Stimulated activated CD4-positive, alpha-beta T cell treated with anti-CD3 and anti-CD28 coated beads, Interleukin-1b, Interleukin-23, amount 100 ng/mL, for 1 hour (primary cell): ENCODE results near the gene TLL2.
"Not testable (repeated sequence)": the region's sequence is repeated elsewhere in the genome, so short reads cannot be mapped to it uniquely, and the experiment has no call there.

Experiments
- DNase-seq, 2 donors: peaks; one replicate each; pipeline ENCODE4 v3.0.0-alpha.2; 2020; ENCODE audit warnings: low read depth in 2 of 2

TLL2 gene

GRCh38 chr10:96513698-96514561, at the start of gene TLL2:
TSS of gene TLL2 (minus strand) at chr10:96513926. CDS start at chr10:96513685, 241 bp downstream.
- peak in 1 of 2 donors; percentile 9 for DNase-seq

- DNase-seq = no peak
These were observed 47.5 kb upstream of the TLL2 start for GRCh38 chr10:96560966-96561887.

GRCh38 chr10:96560489-96560888, 46.8 kb upstream of the TLL2 start:
- DNase-seq = no peak

- DNase-seq = no peak
These were observed 42.3 kb upstream of the TLL2 start for GRCh38 chr10:96556003-96556402.

GRCh38 chr10:96555330-96555729, 41.6 kb upstream of the TLL2 start:
- no peak for DNase-seq

- DNase-seq = no peak
These were observed 34.9 kb upstream of the TLL2 start for GRCh38 chr10:96548589-96548988.

- not testable (repeated sequence) for DNase-seq
These were observed 31.8 kb upstream of the TLL2 start for GRCh38 chr10:96545558-96545957.

GRCh38 chr10:96541921-96542320, 28.2 kb upstream of the TLL2 start:
- DNase-seq = no peak

- DNase-seq = no peak
These were observed 26.5 kb upstream of the TLL2 start for GRCh38 chr10:96540240-96540639.

- DNase-seq = no peak
These were observed 25.0 kb upstream of the TLL2 start for GRCh38 chr10:96538683-96539082.

GRCh38 chr10:96536129-96536528, 22.4 kb upstream of the TLL2 start:
- no peak for DNase-seq

GRCh38 chr10:96532523-96532922, 18.8 kb upstream of the TLL2 start:
- DNase-seq = no peak

GRCh38 chr10:96529634-96530279, 16.0 kb upstream of the TLL2 start:
- DNase-seq = no peak

GRCh38 chr10:96524741-96525140, 11.0 kb upstream of the TLL2 start:
- DNase-seq = no peak

- no peak for DNase-seq
These were observed 3.6 kb upstream of the TLL2 start for GRCh38 chr10:96517284-96517683.

GRCh38 chr10:96516337-96516736, 2.6 kb upstream of the TLL2 start:
- no peak for DNase-seq

GRCh38 chr10:96513305-96513697, 425 bp downstream of the TLL2 start:
- DNase-seq = no peak

- no peak for DNase-seq
These were observed 1.0 kb downstream of the TLL2 start for GRCh38 chr10:96512524-96513304.

- no peak for DNase-seq
These were observed 2.4 kb downstream of the TLL2 start for GRCh38 chr10:96511044-96511945.

GRCh38 chr10:96509017-96509641, 4.6 kb downstream of the TLL2 start:
- no peak for DNase-seq
